ENCODE measurements around the gene CTSL.
A peak's percentile ranks its signal among the peaks of the same experiment; 100 is the strongest.

Gene CTSL

DNA sequence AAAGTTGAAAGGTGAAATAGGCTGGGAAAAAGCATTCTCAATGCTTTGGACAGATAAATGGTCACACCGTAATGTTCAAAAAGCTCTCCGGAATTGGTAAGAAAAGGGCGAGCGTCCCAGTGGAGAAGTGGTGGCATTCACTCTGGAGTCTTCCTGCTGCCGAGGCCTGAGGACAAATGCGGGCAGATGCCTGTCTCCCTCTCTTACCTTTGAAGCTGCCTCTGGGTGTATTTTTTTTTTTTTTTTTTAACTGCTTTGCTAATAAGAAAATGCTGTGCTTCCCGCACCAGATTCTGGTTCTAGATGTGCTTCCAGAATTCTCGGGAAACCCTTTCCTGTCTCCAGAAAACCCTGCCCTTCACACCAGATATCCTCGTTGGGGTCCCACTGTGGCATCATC lies 24.4 kb upstream of the CTSL start:
- no peak for DNase-seq (ENCODE audit: low read depth in 2 of 2)

DNA sequence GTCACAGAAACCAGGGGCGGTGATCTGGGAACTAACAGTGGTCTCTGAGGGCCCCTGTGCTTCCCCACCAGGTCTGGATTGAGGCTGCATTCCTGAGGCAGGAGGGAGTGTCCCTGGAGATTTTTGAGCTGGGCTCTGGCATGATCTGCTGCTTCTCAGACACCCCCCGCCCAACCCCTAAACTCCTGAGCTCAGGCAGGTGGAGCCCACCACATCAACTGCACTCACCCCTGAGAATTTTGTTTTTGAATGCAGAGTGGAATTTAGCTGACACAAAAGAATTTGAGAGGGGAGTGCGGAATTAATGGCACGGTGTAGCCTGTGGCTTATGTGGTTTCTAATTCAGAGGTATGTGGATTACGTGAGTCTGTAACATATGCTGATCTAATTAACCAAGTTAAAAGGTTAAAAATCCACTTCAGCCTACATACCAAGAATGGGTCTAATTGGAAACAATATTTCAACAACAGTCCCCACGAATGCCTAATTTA lies 23.9 kb upstream of the CTSL start:
- DNase-seq (ENCODE audit: low read depth in 2 of 2), result no peak

DNA sequence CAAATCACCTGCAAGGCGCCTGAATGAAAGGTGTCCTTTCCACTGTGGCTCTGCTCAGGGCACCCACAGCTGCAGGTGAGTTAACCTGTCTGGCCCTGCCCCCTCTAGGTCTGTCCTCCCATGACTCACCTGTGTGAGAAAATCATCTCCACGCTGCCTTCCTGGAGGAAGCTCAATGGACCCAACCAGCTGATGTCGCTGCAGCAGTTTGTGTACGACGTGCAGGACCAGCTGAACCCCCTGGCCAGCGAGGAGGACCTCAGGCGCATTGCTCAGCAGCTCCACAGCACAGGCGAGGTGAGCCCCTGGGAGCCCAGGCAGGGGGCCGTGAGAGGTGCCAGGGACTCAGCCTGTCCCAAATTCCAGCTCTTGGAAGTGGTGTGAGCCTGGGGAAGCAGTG lies 23.0 kb upstream of the CTSL start:
- DNase-seq (ENCODE audit: low read depth in 2 of 2), result no peak

DNA sequence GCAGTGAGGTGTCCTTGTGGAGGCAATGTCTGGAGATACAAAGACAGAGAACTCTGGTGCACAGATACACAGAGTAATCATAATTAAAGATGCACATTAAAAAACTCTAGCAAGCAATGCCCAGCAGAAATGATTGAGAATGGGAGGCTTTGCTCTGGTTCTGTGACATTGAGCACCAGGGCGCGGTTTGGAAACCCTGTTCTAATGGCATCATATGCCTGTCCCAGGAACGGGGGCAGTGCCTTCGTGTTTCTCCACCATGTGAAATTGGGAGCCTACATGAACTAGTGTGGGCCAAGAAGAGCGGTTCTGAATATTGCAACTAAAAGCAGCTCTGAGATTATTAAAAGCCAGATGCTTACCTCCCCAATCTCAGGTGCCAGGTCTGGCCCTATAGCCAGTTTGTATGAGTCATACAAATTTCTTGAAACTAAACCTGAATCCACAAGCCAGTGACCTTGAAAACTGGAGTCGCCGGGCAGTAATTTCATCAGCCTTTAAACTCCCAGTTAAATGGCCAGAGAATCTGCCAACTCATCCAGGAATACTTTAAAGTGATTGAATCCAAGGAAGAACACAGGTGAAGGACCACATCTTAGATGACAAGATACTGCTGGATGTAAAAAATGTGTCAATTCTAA lies 22.2 kb upstream of the CTSL start:
- no peak for DNase-seq (ENCODE audit: low read depth in 2 of 2)

DNA sequence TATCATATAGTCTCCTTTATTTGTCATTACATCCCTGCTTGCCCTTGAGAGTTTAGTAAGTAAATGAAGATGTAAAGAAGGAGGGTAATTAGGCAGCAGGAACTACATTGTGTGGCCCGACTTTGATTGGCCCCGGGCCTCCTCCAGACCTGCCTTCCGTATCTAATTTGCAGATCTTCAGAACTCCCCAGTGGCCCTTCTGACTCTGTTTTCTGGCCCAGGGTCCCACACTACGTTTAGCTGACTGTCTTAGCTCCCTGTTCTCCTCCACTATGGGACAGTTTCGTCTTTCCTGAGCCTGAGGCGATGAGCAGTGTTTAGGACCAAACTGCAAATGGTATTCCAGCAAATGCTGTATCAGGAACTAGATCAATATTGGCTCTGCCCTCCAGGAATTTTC lies 21.6 kb upstream of the CTSL start:
- no peak for DNase-seq (ENCODE audit: low read depth in 2 of 2)

DNA sequence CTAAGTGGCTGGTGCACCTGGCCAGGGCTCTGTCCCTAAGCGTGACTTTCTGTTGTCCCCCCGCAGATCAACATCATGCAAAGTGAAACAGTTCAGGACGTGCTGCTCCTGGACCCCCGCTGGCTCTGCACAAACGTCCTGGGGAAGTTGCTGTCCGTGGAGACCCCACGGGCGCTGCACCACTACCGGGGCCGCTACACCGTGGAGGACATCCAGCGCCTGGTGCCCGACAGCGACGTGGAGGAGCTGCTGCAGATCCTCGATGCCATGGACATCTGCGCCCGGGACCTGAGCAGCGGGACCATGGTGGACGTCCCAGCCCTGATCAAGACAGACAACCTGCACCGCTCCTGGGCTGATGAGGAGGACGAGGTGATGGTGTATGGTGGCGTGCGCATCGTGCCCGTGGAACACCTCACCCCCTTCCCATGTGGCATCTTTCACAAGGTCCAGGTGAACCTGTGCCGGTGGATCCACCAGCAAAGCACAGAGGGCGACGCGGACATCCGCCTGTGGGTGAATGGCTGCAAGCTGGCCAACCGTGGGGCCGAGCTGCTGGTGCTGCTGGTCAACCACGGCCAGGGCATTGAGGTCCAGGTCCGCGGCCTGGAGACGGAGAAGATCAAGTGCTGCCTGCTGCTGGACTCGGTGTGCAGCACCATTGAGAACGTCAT lies 19.7 kb upstream of the CTSL start:
- no peak for DNase-seq (ENCODE audit: low read depth in 2 of 2)

DNA sequence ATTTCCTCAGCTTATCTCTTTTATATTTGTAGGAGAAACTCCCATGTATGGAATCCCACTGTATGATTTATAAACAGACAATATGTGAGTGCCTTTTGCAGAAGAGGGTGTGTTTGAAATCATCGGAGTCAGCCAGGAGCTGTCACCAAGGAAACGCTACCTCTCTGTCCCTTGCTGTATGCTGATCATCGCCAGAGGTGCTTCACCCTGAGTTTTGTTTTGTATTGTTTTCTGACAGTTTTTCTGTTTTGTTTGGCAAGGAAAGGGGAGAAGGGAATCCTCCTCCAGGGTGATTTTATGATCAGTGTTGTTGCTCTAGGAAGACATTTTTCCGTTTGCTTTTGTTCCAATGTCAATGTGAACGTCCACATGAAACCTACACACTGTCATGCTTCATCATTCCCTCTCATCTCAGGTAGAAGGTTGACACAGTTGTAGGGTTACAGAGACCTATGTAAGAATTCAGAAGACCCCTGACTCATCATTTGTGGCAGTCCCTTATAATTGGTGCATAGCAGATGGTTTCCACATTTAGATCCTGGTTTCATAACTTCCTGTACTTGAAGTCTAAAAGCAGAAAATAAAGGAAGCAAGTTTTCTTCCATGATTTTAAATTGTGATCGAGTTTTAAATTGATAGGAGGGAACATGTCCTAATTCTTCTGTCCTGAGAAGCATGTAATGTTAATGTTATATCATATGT lies 18.0 kb upstream of the CTSL start:
- DNase-seq (ENCODE audit: low read depth in 2 of 2), result no peak

GRCh38 chr9:87708546-87708945 lies 17.4 kb upstream of the CTSL start:
- no peak for DNase-seq (ENCODE audit: low read depth in 2 of 2)

- no peak for DNase-seq (ENCODE audit: low read depth in 2 of 2)
Measured at GRCh38 chr9:87708986-87709728, 16.8 kb upstream of the CTSL start.

- DNase-seq (ENCODE audit: low read depth in 2 of 2), result no peak
Measured at GRCh38 chr9:87710443-87710842, 15.5 kb upstream of the CTSL start.

DNA sequence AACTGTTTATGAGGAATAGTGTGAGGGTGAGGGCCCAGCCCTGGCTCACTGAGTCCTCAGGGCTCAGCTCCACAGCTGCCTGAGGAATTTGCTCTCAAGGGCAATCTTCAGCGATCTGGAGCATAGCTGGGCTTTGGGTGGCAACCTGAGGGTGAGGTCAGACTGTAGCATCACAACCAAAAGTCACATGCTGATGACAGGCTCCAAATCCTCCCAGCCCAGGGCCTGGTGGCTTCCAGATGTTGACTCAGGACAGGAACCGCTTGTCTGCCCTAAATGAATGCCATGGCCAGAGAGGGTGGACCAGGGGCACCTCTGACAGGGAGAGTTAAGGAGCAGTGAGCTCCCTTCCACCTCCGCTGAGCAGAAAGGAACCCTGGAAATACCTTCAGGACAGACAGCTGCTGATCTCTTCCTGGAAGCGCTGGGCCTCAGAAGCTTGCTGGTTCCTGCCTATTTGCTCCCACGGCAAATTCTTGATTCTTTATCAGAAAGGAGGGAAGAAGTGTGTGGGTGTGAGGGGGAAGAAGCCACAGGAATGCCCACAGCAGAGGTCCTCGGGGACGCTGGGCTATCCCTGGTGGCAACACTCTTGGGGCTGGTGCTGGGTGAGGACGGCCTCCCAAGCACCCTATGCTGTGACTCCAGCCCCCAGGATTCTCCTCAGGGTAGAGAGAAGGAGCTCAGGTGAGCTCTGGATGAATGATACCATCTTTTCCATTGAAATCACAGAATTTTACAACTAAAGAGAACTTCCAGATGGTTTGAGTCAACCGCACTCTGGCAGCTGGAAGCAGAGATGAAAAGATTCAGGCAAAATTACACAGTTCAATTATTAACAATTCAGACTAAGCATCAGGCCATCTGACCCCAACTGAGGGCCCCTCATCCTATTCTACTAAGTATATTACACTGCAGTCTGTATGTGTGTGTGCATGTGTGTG lies 13.8 kb upstream of the CTSL start:
- DNase-seq (ENCODE audit: low read depth in 2 of 2), result no peak

DNA sequence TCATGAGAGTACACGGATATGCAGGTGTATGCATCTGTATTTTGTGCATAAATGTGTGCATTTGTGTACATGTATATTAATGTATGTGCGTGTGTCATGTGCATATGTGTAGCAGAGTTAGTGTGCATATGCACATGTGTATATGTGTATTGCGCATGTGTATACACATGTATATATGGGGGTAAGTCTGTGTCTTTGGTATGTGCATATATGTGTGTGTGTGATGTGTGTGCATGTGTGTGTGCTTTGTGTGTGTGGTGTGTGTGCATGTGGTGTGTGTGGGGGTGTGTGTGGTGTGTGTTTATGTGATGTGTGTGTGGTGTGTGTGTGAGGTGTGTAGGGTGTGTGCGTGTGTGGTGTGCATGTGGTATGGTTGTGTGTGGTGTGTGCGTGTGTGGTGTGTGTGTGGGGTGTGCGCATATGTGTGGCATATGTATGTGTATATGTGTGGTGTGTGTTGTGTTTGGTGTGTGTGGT lies 13.1 kb upstream of the CTSL start:
- DNase-seq (ENCODE audit: low read depth in 2 of 2), result no peak

- DNase-seq (ENCODE audit: low read depth in 2 of 2), result peak; percentile 21 to 27
Measured at GRCh38 chr9:87713278-87713987, 12.5 kb upstream of the CTSL start.

- DNase-seq (ENCODE audit: low read depth in 2 of 2), result no peak
Measured at GRCh38 chr9:87713988-87714330, 12.0 kb upstream of the CTSL start.

- DNase-seq (ENCODE audit: low read depth in 2 of 2), result no peak
Measured at GRCh38 chr9:87714819-87715218, 11.1 kb upstream of the CTSL start.

- DNase-seq (ENCODE audit: low read depth in 2 of 2), result no peak
Measured at GRCh38 chr9:87716141-87716540, 9.8 kb upstream of the CTSL start.

DNA sequence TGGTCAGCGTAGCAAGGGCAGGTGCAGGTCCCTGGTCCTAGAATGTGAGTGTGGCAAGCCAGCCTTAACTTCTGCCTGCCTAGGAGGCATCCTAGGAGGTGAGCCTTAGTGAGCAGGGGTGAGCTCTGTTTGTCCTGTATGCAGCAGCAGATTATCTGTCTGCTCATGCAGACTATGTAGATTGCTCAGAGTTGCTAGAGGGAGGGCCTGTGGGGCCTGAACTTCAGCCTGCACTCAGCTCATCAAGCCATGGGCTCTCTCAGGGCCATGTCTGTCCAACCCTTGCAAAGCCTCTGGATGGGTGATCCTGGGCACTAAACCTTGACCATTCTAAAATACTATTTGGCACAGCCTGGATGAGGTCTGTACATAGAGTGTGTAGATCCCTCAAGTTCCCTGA lies 8.5 kb upstream of the CTSL start:
- no peak for DNase-seq (ENCODE audit: low read depth in 2 of 2)

GRCh38 chr9:87718231-87718630 lies 7.7 kb upstream of the CTSL start:
- DNase-seq (ENCODE audit: low read depth in 2 of 2), result no peak

- no peak for DNase-seq (ENCODE audit: low read depth in 2 of 2)
Measured at GRCh38 chr9:87718852-87719612, 6.9 kb upstream of the CTSL start.

DNA sequence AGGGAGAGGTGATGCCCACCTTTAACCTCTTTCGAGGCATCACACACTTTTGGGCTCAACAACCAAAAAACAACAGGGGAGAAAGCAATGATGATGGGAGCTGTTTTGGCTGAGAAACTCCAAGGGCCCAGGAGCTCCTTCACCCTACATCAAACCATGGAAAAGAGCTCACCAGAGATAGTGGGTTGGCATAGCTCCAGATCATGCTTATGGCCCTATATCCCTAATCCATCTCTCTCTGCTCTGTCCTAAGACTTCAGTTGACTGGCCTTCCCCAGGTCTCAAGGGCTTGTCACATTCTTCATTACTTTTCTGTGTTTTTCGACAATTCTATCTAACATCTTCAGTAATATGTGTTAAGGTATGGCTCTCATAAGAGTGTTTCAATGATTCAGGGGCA lies 5.7 kb upstream of the CTSL start:
- no peak for DNase-seq (ENCODE audit: low read depth in 2 of 2)
